Fibroblast of the aortic adventitia (primary cell): ENCODE results near the gene CST8. TPM values are rescaled to one million over a fixed set of nuclear protein-coding genes. Genes with fewer than 3 reads are reported as not detected.

ENCODE experiments used
- DNase-seq: peaks from one replicate; pipeline ENCODE4 v3.0.0-alpha.2; 2010; ENCODE audit warnings: low read depth
- H3K4me3 ChIP-seq: 2 replicates; pipeline ENCODE4 v1.5.1; 2011; ENCODE audit warnings: low read depth, mild to moderate bottlenecking, control low read depth, low read length, moderate library complexity
- CTCF ChIP-seq: IDR thresholded peaks from 2 replicates; pipeline ENCODE4 v1.5.1; 2011; ENCODE audit warnings: mild to moderate bottlenecking, low read length, control low read depth, inconsistent platforms; ENCODE audit not compliant: insufficient read depth
- total RNA-seq: library from RNA; depleted of rRNA; stranded (reverse); fragments of >200 nt; gene quantifications from 2 replicates; pipeline ENCODE4 v1.2.3, GENCODE V29; 2012; ENCODE audit warnings: low replicate concordance

CST8 gene
- total RNA-seq, 1 donor, result not detected

DNA sequence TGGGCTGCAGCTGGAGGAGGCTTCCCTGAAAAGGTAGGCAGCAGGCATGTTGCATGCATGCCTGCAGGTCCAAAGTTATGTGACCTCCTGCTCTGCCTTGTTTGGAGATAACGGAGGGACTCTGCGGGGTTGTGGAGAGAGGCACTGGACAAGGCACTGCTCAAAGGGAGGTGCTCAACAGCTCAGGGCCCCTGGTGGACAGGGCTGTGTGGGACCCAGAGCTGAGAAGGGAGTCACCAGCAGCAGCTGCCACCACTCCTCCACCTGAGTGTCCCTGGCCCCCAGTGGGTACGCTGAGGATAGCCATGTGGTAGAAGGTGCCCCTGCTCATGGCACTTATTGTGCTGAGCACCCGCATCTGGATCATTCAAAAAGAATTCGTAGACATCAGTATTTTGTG, 15.5 kb upstream of the CST8 start:
- no peak for DNase-seq
- TF ChIP-seq CTCF, result no peak
- H3K4me3 ChIP-seq, result no peak overlapping the region

DNA sequence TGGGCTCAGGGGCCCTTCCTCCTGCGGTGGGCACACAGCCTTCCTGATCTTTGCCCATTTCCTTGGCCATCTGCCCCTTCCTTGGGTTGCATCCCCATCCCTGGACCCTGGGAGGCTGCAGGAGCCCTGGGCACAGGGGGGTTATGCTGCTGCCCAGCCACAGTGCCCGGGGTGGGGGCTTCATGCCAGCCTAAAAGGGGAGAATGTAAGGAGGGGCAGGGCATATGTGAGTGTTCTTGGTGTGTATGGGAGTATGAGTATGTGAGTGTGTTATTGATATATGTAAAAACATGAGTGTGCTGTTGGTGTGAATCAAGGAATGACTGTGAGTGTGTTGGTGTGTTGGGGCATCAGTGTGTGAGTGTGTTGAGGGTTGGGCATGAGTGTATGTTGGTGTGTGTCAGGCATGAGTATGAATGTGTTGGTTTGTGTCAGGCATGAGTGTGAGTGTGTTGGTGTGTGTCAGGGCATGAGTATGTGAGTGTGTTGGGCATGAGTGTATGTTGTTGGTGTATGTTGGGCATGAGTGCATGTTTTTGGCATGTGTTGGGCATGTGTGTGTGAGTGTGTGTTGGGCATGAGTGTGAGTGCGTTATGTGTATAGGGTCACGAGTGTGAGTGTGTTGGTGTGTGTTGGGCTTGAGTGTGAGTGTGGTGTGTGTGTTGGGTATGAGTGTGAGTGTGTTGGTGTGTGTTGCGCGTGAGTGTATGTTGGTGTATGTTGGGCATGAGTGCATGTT, 14.7 kb upstream of the CST8 start:
- no peak for DNase-seq
- no peak for TF ChIP-seq CTCF
- no peak overlapping the region for H3K4me3 ChIP-seq

GRCh38 chr20:23477223-23477622, 13.7 kb upstream of the CST8 start:
- H3K4me3 ChIP-seq, result no peak overlapping the region
- no peak for DNase-seq
- no peak for TF ChIP-seq CTCF

GRCh38 chr20:23479043-23479442, 11.9 kb upstream of the CST8 start:
- TF ChIP-seq CTCF, result no peak
- DNase-seq, result no peak
- no peak overlapping the region for H3K4me3 ChIP-seq

DNA sequence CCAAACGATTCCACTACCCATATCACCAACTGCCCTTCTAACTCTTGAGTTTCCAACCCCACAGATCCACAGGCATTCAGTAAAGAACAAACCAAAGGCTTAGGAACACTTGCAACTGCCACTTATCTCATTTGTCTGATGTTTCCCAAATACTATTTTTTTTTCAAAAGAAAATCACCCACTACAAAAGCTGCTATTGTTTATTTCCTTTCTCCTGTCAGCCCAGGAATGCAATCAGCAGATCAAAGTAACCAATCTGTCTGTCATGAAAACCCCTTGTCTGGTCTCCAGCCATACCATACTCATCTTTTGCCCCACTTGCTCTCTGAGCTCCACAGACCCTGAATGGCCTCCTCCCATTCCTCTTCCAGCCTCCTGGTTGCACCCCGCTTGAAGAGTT, 8.8 kb upstream of the CST8 start:
- no peak overlapping the region for H3K4me3 ChIP-seq
- no peak for DNase-seq
- no peak for TF ChIP-seq CTCF

DNA sequence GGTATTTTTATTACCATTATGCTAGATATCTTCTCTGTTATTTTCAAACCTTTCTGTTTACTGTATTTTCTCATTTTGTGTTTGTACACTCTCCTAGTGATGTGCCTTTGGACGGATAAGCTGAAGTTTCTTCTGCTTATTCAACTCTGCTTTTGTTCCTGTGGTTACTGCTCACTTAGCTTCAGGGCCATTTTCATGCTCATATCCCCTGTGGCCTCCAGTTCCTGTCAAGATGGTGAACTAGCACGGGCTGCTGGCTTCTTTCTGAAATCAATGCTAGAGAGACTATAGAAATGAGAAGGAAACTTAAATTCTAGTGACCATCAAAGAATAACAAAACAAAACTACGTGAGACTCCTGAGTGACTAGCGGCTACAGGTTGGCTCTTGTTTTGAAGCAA, 6.8 kb upstream of the CST8 start:
- TF ChIP-seq CTCF, result no peak
- DNase-seq, result no peak
- H3K4me3 ChIP-seq, result no peak overlapping the region

- H3K4me3 ChIP-seq, result no peak overlapping the region
- TF ChIP-seq CTCF, result no peak
- DNase-seq, result no peak
Observed at GRCh38 chr20:23488470-23488869, 2.4 kb upstream of the CST8 start.
